ENCODE results near the gene CPSF4. TPM values are rescaled to one million over a fixed set of nuclear protein-coding genes. Genes with fewer than 3 reads are reported as not detected.

CPSF4 gene
- total RNA-seq, 4 donors from 2014 or later, result 21.4 to 40.4 (median 26.1) TPM

DNA sequence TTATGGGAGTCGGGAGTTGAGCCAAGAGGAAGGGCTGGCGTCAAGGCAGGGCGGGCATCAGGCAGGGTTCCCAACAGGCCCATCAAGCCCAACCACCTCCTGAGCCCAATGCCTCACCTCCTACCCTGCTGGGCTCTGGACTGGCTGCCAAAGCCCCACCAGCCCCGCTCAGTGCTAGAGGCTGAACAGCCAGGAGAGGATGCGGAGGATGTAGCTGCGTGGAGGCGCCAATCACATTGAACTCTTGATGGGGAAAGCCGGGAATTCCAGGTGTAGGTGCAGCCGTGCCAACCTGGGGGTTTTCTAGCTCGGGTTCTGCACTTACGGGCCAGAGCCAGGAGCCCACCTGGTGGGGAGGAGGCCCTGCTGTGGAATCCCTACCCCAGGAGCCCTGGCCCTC, 14.4 kb downstream of the CPSF4 start:
- Histone ChIP-seq H3K4me1 (no peaks in the 10 kb centered on the region), H3K27me3 (no peaks in the 10 kb centered on the region), H3K36me3 (peaks cover 7 to 74% of the 10 kb centered on the region in 2 donors), H3K4me3 (no peak overlapping the region), H3K27ac (no peak overlapping the region), H3K9me3 (no peaks in the 10 kb centered on the region)
- DNase-seq, result no peak
- intact Hi-C loops (cut with DNase I; ENCODE audit: low total_unique reads) (no loop called here), in situ Hi-C loops (cut with MboI; ENCODE audit: low sequenced_read_pairs in 4 of 4) (no loop called here)
- TF ChIP-seq POLR2A (IDR thresholded peaks at IDR 0.05), result no peak
- TF ChIP-seq, protein P1, sequence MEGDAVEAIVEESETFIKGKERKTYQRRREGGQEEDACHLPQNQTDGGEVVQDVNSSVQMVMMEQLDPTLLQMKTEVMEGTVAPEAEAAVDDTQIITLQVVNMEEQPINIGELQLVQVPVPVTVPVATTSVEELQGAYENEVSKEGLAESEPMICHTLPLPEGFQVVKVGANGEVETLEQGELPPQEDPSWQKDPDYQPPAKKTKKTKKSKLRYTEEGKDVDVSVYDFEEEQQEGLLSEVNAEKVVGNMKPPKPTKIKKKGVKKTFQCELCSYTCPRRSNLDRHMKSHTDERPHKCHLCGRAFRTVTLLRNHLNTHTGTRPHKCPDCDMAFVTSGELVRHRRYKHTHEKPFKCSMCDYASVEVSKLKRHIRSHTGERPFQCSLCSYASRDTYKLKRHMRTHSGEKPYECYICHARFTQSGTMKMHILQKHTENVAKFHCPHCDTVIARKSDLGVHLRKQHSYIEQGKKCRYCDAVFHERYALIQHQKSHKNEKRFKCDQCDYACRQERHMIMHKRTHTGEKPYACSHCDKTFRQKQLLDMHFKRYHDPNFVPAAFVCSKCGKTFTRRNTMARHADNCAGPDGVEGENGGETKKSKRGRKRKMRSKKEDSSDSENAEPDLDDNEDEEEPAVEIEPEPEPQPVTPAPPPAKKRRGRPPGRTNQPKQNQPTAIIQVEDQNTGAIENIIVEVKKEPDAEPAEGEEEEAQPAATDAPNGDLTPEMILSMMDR (IDR thresholded peaks at IDR 0.05 in 4 of 5, conservative IDR thresholded peaks at IDR 0.05 in 1 of 5), result no peak
- ATAC-seq, result no peak

- intact Hi-C loops (cut with DNase I; ENCODE audit: low total_unique reads), result no loop called here
- ATAC-seq, result no peak
- in situ Hi-C loops (cut with MboI; ENCODE audit: low sequenced_read_pairs in 4 of 4), result no loop called here
- H3K4me3 ChIP-seq, result no peak overlapping the region
- DNase-seq, result no peak
- H3K27ac ChIP-seq, result no peak overlapping the region
- H3K36me3 ChIP-seq, result peaks cover 2 to 67% of the 10 kb centered on the region in 2 donors
- no peaks in the 10 kb centered on the region for H3K9me3 ChIP-seq
- H3K27me3 ChIP-seq, result no peaks in the 10 kb centered on the region
- peaks cover 7 to 14% of the 10 kb centered on the region in 2 donors for H3K4me1 ChIP-seq
- TF ChIP-seq, protein P1 (IDR thresholded peaks at IDR 0.05 in 4 of 5, conservative IDR thresholded peaks at IDR 0.05 in 1 of 5), result no peak
- no peak for TF ChIP-seq POLR2A (IDR thresholded peaks at IDR 0.05)
Measured at GRCh38 chr7:99455874-99456273, 17.1 kb downstream of the CPSF4 start.

GRCh38 chr7:99456288-99456687, 17.5 kb downstream of the CPSF4 start:
- peaks cover 2 to 63% of the 10 kb centered on the region in 2 donors for H3K36me3 ChIP-seq
- in situ Hi-C loops (cut with MboI; ENCODE audit: low sequenced_read_pairs in 4 of 4), result no loop called here
- no peak for ATAC-seq

GRCh38 chr7:99457050-99457649, 18.4 kb downstream of the CPSF4 start:
- TF ChIP-seq POLR2A (IDR thresholded peaks at IDR 0.05), result no peak
- TF ChIP-seq, protein P1 (IDR thresholded peaks at IDR 0.05 in 4 of 5, conservative IDR thresholded peaks at IDR 0.05 in 1 of 5), result no peak
- ATAC-seq, result no peak
- no peak for DNase-seq
- in situ Hi-C loops (cut with MboI; ENCODE audit: low sequenced_read_pairs in 4 of 4), result no loop called here
- no peaks in the 10 kb centered on the region for H3K9me3 ChIP-seq
- H3K27me3 ChIP-seq, result no peaks in the 10 kb centered on the region
- H3K27ac ChIP-seq, result peak overlapping the region in 1 of 4 donors; percentile 48
- intact Hi-C loops (cut with DNase I; ENCODE audit: low total_unique reads), result no loop called here
- peaks cover 12 to 17% of the 10 kb centered on the region in 2 donors for H3K4me1 ChIP-seq
- H3K36me3 ChIP-seq, result peaks cover 2 to 62% of the 10 kb centered on the region in 2 donors
- no peak overlapping the region for H3K4me3 ChIP-seq

More at GRCh38 chr7:99456288-99456687, 17.5 kb downstream of the CPSF4 start:
- Histone ChIP-seq H3K27me3 (no peaks in the 10 kb centered on the region), H3K4me3 (no peak overlapping the region), H3K9me3 (no peaks in the 10 kb centered on the region), H3K27ac (peak overlapping the region in 1 of 4 donors; percentile 48), H3K4me1 (peaks cover 11 to 17% of the 10 kb centered on the region in 2 donors)
- DNase-seq, result no peak
- intact Hi-C loops (cut with DNase I; ENCODE audit: low total_unique reads), result no loop called here
- TF ChIP-seq, protein P1 (IDR thresholded peaks at IDR 0.05 in 4 of 5, conservative IDR thresholded peaks at IDR 0.05 in 1 of 5), result no peak

All from gastrocnemius medialis (tissue), 4 donors.